HG03432 (cell line): ENCODE data around the gene SPA17.
A peak's percentile ranks its signal among the peaks of the same experiment; 100 is the strongest.

ENCODE experiments used
- ATAC-seq: cut with Tn5 transposase; IDR thresholded peaks from one replicate; pipeline ENCODE4 v1.9.1; 2021; ENCODE audit warnings: mild to moderate bottlenecking, moderate library complexity; ENCODE audit not compliant: unreplicated experiment

SPA17 gene

DNA sequence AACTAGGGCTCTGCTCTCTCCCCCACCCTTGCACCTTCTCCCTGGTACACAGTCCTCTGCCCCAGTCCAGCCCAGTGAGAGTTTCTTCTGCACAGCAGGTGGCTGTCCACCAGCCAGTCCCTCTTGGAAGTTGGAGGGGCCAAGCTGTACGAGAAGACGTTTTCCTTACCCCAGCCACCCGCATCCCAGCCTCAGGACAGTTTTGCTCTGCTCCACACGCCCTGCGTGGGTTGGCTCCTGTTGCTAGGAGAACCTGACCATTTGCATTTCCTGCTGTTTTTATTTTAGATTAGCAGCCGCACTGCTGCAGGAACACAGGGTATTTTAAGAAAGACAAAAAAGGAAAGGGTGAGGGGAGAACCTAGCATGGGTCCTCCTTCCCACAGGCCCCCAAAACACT lies 48.5 kb downstream of the SPA17 start:
- no peak for ATAC-seq

GRCh38 chr11:124724979-124725718 lies 51.4 kb downstream of the SPA17 start:
- ATAC-seq, result peak; percentile 93

DNA sequence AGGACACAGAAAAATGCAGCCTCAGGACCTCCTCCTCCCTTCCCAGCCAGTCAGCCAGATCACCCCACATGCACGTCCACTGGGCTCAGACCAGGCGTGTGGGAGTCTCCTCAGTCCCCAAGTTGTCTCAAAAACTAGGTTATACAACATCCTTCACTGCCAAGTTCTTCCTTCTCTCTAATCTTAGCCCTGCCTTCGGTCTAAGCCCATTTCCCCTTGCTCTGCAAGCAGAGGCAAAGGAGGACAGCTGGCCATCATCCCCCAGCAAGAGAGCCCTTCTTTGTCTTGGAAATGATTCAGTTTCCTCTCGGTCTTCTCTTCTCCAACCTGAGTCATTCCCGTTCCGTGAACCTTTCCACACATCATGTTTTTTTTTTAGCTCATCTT lies 52.0 kb downstream of the SPA17 start:
- ATAC-seq, result peak; percentile 11

DNA sequence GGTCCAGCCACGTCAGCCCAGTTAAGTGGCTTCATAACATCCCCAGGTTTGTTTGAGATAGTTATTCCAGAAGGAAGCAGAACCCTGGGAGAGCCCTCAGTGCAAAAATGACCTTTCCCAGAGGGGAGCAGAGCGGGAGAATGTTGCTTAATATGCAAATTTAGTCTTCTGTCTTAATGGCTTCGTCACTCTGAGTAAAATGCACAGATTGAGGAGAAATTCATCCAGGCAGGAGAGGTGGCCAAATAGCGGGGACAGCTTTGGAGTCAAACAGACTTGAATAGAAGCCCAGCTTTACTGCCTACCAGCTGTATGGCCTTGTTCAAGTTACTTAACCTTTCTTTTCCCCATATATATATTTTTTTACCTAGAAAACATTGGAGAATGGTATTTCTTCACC lies 53.8 kb downstream of the SPA17 start:
- no peak for ATAC-seq

DNA sequence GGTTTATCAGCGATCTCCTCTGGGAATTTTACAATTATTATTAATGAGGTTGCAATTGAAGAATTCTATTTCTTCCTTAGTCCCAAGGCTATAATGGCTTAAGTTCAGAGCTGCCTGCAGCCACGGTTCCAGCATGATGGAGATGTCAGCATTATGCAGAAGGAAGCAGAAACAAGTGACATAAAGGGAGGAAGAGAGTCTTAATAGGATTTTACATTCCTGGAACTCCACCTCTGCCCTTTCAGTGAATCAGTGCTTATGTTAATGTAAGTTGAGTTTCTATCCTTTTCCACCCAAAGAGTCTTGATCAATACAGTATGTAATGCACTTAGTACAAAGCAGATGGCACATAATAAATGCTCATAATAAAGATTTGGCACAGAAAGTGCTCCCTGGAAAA lies 54.4 kb downstream of the SPA17 start:
- no peak for ATAC-seq

DNA sequence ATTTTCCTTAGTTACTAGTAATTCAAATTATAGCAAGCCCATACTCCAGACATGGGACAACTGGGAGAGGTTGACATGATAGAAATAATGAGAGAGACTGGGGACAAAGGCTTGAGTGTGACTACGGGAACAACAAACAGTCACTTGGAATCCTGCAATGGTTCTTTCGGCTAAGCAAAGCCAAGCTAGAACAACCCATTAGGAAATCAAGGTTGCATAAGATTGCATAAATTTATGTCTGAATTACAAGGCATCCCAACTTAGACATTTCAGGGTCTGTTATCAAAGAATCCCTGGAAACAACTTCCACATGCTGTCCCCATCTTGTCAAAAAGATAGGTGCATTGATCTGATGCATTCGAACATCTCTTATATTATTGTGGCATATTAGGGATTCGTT lies 55.9 kb downstream of the SPA17 start:
- no peak for ATAC-seq

DNA sequence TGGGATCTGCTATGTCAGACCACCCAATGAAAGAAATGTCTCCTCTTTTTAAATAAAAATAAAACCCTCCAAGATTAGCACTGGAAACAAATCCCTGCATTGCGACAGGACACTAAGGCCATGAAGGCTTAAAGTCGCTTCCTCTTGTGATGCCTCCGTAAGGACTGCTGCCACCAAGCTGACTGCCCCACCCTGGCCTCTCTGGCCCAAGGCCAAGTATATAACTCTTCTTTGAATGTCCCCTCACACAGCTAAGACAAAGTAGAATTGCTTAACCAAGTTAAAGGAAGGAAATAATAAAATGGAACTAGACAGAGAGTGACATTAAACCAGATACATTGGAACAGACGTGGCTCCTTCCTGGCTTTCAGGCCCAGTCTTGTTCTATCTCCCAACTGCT lies 58.5 kb downstream of the SPA17 start:
- no peak for ATAC-seq

DNA sequence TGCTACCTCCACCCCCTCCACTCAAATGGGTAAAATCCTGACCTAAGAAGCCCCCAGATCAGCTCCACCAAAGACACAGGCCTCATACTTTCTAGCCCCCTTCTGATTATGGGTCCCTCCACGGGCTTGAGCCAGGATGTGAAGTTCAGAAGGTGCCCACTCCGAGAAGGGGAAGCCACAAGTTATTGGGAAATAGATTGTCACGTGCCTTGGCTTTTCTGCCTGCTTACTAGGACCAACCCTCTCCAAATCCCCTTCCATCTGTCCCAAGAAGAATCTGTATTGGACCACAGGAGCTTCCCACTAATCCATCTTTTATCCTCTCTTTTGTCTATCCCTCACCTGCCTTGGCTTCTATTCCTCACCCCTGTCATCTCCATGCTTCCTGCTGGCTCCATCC lies 63.0 kb downstream of the SPA17 start:
- no peak for ATAC-seq

DNA sequence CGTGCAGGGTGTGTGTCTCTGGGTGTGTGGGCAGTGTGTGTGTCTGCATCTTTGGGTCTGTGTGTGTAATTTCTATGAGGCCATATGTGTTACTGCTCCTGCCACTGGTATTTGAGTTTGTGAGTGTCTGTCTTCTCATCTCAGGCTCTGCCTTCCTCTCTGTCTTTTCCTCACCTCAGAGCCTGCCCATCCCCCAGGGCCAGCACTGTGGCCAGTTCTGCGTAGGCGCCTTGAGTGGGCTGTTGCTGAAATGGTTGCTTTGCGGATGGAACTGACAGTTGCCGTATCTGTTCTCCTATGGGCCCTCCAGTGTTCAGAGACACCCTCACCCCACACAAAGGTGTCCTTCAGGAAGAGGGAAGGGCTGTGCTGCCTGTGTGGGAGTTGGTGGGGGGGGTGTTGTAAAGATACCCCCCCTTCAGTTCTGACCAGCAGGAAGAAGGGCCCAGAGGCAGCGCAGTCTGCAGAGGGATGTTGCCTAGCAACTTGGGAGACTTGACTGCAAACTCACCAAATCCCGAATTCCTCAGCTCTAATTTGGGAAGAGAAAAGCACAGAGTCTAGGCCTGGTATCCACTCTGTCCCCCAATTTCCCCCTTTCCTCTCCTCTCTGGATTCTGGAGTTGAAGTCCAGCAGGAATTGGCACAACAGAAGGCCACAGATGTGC lies 64.1 kb downstream of the SPA17 start:
- ATAC-seq, result no peak

DNA sequence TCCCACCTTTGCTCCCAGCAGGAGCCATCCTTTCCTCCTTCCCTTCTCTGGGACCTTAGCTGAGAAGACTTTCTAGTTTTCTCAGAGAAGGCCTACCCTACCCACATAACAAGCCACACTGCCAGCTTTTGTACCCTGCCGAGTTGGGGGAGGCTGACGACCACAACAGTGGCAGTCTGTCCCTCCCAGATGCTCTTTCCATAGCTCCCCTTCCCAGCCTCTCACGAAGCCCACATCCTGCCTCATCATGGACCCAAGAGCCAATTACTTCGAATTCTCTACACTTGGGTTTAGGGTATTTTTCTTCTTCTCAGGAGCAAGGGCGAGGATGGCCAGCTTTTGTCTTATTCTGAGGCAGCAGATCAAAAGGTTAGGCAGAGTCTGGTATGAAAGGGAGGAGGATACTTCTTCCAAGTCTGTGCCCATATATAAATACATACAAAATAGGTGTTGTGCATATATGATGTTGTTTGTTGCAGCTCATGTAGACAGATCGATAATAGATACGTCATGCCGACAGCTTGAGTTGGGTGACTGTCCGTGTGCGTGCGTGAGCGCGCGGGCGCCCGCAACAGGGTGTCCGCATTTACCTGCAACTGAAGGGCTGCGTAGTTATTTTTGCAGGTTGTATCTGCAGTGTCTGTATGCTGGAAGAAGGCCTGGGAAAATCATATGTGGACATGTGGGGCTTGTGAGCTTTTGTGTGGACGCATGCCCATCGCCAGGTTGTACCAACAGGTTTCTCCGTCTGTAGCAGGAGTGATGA lies 65.2 kb downstream of the SPA17 start:
- ATAC-seq, result no peak

DNA sequence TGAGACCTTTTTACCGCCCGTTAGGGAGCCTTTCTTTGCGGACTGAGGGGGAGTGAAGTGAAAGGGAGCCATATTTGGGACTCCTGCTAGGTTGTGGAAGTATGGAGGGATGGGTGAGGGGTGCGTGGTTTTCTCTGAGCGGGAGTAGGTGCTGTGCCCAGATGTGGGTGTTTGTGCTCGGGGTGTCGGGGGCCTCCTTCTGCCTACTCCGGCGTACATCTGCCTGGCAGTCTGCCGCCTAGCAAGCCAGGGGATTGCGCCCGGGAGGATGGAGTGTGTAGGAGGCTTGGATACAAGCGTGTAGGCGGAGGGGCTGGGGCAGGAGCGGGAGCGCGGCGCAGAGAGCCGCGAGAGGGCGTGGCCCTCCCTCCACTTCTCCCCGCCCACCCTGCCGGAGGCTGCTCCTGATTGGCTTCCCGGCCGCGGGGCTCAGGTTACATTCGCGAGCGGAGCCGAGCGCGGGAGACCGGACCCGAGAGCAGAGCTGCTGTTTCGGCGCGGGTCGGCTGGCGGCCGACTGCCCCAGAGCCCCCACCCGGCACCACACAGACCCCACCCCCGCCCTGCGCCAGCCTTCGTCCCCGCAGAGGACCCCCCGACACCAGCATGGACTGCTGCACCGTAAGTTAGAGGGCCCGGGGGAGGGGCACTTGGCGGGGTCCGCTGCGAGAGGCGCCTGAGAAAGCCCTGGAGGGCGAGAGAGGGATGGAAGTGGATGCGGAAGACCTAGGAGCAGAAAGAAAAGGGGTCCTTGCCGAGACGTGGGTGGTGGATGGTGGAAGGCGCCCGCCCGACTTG lies 66.0 kb downstream of the SPA17 start, which contains the start of gene NRGN:
NRGN (plus strand) TSS at position 464 of the 798 bp plus-strand sequence; CDS start at position 607, 143 bp downstream.
- peak; percentile 99 for ATAC-seq

GRCh38 chr11:124740277-124740882 lies 66.7 kb downstream of the SPA17 start:
- peak; percentile 53 for ATAC-seq

- no peak for ATAC-seq
Measured at GRCh38 chr11:124742555-124742954, 68.9 kb downstream of the SPA17 start.

DNA sequence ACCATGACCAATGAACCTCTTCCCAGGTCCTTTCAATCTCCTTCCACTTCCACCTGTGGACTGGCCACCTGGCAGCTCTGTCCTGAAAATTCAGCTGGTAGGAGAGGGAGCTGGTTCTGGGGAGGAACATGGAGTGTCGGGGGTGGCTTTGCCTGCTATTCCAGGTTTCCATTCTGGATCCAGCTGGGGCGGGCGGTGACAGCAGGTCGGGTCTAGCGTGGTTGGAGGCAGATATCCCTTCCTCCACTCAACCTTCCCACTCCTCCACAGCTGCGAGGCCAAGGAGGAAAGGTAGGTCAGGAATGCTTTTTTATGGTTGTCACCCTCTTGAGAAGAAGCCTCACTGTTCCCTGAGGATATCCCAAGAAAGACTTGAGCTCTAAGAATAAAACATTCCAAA lies 69.3 kb downstream of the SPA17 start:
- no peak for ATAC-seq

GRCh38 chr11:124745270-124745834 lies 71.6 kb downstream of the SPA17 start:
- no peak for ATAC-seq

GRCh38 chr11:124745835-124746620 lies 72.3 kb downstream of the SPA17 start:
- ATAC-seq, result peak; percentile 18

DNA sequence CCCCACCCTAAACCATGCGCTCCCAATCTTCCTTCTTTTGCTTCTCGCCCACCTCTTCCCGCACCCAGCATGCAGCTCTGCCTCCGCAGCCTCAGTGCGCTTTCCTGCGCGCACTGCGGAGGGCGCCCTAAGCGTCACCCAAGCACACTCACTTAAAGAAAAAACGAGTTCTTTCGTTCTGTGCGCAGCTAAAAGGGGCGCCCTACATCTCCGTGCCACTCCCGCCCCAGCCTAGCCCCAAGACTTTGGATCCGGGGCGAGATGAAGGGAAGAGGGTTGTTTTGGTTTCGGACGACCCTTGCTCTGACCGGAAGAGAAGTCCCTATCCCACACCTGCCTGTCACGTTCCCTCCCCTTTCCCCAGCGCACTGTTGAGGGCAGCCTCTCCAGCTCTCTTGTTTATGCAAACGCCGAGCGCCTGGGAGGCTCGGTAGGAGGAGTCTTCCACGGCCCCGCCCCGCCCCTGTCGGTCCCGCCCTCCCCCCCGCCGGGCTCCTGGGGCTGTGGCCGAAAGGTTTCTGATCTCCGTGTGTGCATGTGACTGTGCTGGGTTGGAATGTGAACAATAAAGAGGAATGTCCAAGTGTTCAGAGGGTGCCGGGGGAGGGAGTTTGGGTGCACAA lies 73.0 kb downstream of the SPA17 start:
- peak; percentile 92 for ATAC-seq
